Ovary (tissue), 3 donors: ENCODE results near the gene HCN4.

Experiments used
- POLR2A ChIP-seq: fragments of 450-650 bp; IDR thresholded peaks from one replicate; pipeline ENCODE4 v1.6.1; 2017; ENCODE audit warnings: antibody characterized with exemption, mild to moderate bottlenecking, moderate library complexity
- TF ChIP-seq, protein P1 (sequence below), 3 donors: fragments of 450-650 bp in 2 of 3; fragments of 200-600 bp in 1 of 3; IDR thresholded peaks; one replicate each; pipeline versions ENCODE4 v1.5.1 to v1.8.0; 2016 to 2022; ENCODE audit warnings: antibody characterized with exemption in 3 of 3, mild to moderate bottlenecking in 1 of 3
- donor health status: DM: no; HTN: no; CAD: no.

DNA sequence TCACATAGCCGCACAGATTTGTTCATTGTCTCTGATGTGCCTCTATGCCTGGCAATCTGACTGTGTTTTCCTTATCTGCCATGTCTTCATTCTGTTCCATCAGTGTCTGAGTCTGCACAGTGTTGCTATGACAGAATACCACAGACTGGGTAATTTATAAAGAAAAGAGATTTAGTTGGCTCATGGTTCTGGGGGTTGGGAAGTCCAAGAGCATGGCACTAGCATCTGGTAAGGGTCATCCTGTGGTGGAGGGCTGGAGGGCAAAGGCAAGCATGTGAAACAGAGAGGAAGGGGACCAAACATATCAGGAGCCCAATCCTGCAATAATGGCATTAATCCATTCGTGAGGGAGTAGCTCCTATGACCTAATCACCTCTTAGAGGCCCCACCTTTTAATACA, 11.9 kb upstream of the HCN4 start:
- no peak for TF ChIP-seq POLR2A
- TF ChIP-seq, protein P1, sequence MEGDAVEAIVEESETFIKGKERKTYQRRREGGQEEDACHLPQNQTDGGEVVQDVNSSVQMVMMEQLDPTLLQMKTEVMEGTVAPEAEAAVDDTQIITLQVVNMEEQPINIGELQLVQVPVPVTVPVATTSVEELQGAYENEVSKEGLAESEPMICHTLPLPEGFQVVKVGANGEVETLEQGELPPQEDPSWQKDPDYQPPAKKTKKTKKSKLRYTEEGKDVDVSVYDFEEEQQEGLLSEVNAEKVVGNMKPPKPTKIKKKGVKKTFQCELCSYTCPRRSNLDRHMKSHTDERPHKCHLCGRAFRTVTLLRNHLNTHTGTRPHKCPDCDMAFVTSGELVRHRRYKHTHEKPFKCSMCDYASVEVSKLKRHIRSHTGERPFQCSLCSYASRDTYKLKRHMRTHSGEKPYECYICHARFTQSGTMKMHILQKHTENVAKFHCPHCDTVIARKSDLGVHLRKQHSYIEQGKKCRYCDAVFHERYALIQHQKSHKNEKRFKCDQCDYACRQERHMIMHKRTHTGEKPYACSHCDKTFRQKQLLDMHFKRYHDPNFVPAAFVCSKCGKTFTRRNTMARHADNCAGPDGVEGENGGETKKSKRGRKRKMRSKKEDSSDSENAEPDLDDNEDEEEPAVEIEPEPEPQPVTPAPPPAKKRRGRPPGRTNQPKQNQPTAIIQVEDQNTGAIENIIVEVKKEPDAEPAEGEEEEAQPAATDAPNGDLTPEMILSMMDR (IDR thresholded peaks at IDR 0.05): no peak
